Smooth muscle cell (in vitro differentiated cells): Measurements from ENCODE around the gene IL17RE. TPM values are rescaled to one million over a fixed set of nuclear protein-coding genes. Genes with fewer than 3 reads are reported as not detected.
A peak's percentile ranks its signal among the peaks of the same experiment; 100 is the strongest.

Source experiments
- DNase-seq: peaks from one replicate; lab custom pipeline; 2025; ENCODE audit not compliant: unreplicated experiment; lab: John Stamatoyannopoulos, UW
- H2AFZ ChIP-seq: fragments of 200-600 bp; sonication (generic); 2 replicates; pipeline ENCODE4 v1.6.0; 2016; ENCODE audit warnings: antibody characterized with exemption, low read depth, mild to moderate bottlenecking
- H3F3A ChIP-seq: fragments of 200-600 bp; sonication (generic); 2 replicates; pipeline ENCODE4 v1.6.0; 2017; ENCODE audit warnings: antibody characterized with exemption, low read depth
- H3K27ac ChIP-seq: fragments of 200-600 bp; sonication (generic); 2 replicates; pipeline ENCODE4 v1.5.1; 2016; ENCODE audit warnings: low read depth, mild to moderate bottlenecking
- H3K27me3 ChIP-seq: fragments of 200-600 bp; sonication (generic); 2 replicates; pipeline ENCODE4 v1.6.1; 2016; ENCODE audit warnings: low read depth, mild to moderate bottlenecking
- H3K36me3 ChIP-seq: fragments of 200-600 bp; sonication (generic); 2 replicates; pipeline ENCODE4 v1.5.1; 2016; ENCODE audit warnings: low read depth
- H3K4me1 ChIP-seq: fragments of 200-600 bp; sonication (generic); 2 replicates; pipeline ENCODE4 v1.5.1; 2016; ENCODE audit warnings: low read depth
- H3K4me2 ChIP-seq: fragments of 200-600 bp; sonication (generic); 2 replicates; pipeline ENCODE4 v1.6.0; 2016; ENCODE audit warnings: mild to moderate bottlenecking
- H3K4me3 ChIP-seq: fragments of 200-600 bp; sonication (generic); 2 replicates; pipeline ENCODE4 v1.5.1; 2016; ENCODE audit warnings: mild to moderate bottlenecking
- H3K79me2 ChIP-seq: fragments of 200-600 bp; sonication (generic); 2 replicates; pipeline ENCODE4 v1.6.0; 2016; ENCODE audit warnings: low read depth, mild to moderate bottlenecking
- H3K9ac ChIP-seq: fragments of 200-600 bp; sonication (generic); 2 replicates; pipeline ENCODE4 v1.6.0; 2016; ENCODE audit warnings: low read depth
- H3K9me3 ChIP-seq: fragments of 200-600 bp; sonication (generic); replicated peaks from 2 replicates; pipeline ENCODE4 v1.5.1; 2016; ENCODE audit warnings: low read depth
- H4K20me1 ChIP-seq: fragments of 200-600 bp; sonication (generic); 2 replicates; pipeline ENCODE4 v1.6.0; 2016; ENCODE audit warnings: low read depth
- WGBS: methylation state at CpG from one replicate; pipeline ENCODE4 v1.1.7; 2016; ENCODE audit warnings: low lambda C conversion rate; 5-methylcytosine and 5-hydroxymethylcytosine counted together
- polyA plus RNA-seq: library from polyadenylated mRNA; unstranded; fragments of >200 nt; fragmentation: Nextera tagmentation; extraction: Ambion mirVana; gene quantifications from 2 replicates; pipeline ENCODE4 v1.2.1, GENCODE V29; 2016
- total RNA-seq: library from RNA; depleted of rRNA; stranded (reverse); fragments of >200 nt; gene quantifications from 2 replicates; pipeline ENCODE4 v1.2.3, GENCODE V29; 2014
- TF ChIP-seq, protein P1 (sequence below): fragments of 200-600 bp; sonication (generic); IDR thresholded peaks from 2 replicates; pipeline ENCODE4 v1.5.1; 2017; ENCODE audit warnings: borderline replicate concordance, mild to moderate bottlenecking, antibody characterized with exemption; ENCODE audit not compliant: insufficient read depth, poor library complexity, severe bottlenecking

Gene IL17RE
- total and polyA plus RNA-seq, 2 experiments from 2014 or later: 0.32 to 4.9 TPM

DNA sequence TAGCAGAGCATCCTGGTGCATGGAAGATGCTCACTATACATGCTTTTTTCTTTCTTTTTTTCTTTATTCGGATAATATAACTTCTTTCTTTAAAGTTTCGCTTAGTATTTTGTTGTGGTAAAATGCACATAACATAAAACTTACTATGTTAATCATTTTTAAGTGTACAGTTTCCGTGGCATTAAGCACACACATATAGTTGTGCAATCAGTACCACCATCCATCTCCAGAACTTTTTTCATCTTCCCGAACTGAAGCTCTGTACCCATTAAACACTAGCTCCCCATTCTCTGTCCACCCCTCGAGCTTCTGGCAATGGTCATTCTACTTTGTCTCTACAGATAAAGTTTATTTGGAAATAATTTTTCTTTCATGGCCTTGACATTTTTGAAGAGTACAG is 13.2 kb upstream of the IL17RE start:
- no peak for DNase-seq
- WGBS: 82% methylated on average over 5 of the region's 5 CpGs
- H3K27ac ChIP-seq: no peak overlapping the region
- no peak overlapping the region for H3K4me3 ChIP-seq
- peaks cover 10% of the 10 kb centered on the region for H3F3A ChIP-seq
- no peak overlapping the region for H3K4me2 ChIP-seq
- H3K9me3 ChIP-seq: no peaks in the 10 kb centered on the region
- H3K4me1 ChIP-seq: peaks cover 9% of the 10 kb centered on the region
- no peaks in the 10 kb centered on the region for H4K20me1 ChIP-seq
- TF ChIP-seq, protein P1, sequence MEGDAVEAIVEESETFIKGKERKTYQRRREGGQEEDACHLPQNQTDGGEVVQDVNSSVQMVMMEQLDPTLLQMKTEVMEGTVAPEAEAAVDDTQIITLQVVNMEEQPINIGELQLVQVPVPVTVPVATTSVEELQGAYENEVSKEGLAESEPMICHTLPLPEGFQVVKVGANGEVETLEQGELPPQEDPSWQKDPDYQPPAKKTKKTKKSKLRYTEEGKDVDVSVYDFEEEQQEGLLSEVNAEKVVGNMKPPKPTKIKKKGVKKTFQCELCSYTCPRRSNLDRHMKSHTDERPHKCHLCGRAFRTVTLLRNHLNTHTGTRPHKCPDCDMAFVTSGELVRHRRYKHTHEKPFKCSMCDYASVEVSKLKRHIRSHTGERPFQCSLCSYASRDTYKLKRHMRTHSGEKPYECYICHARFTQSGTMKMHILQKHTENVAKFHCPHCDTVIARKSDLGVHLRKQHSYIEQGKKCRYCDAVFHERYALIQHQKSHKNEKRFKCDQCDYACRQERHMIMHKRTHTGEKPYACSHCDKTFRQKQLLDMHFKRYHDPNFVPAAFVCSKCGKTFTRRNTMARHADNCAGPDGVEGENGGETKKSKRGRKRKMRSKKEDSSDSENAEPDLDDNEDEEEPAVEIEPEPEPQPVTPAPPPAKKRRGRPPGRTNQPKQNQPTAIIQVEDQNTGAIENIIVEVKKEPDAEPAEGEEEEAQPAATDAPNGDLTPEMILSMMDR: no peak
- no peaks in the 10 kb centered on the region for H3K36me3 ChIP-seq
- H3K27me3 ChIP-seq: no peaks in the 10 kb centered on the region
- H2AFZ ChIP-seq: no peak overlapping the region
- no peak overlapping the region for H3K9ac ChIP-seq
- peaks cover 19% of the 10 kb centered on the region for H3K79me2 ChIP-seq

DNA sequence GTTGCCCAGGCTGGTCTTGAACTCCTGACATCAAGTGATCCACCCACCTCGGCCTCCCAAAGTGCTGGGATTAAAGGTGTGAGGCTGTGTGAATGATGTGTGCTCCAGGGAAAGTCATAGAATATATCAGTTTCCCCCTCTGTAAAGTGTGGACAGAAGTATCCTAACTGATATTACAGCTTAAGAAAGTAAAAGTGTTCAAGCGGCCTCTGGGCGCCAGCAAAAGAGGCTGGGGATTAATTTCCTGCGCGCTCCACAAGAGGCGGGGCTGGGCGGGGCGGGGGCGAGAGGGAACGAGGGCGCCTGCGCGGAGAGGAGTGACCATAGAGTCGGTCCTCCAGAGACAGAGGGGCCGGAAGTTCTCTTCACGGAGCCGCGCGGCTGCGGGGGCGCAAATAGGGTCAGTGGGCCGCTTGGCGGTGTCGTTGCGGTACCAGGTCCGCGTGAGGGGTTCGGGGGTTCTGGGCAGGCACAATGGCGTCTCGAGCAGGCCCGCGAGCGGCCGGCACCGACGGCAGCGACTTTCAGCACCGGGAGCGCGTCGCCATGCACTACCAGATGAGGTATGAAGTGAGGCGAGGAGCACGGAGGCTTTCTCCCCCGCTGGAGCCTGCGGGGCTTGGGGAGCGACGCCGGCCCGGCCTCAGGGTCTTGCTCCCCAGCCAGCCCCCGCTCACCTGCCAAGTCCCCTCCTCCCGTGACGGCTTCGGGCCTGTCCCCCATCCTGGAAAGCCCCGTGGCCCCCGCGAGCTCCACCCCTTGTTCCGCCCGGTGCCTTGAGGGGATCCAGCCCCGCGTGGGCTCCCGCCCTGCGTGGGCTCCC is 12.2 kb upstream of the IL17RE start, which contains the start of gene JAGN1:
TSS of gene JAGN1 (plus strand) at position 362 of the 823 bp plus-strand sequence. CDS start at position 475, 113 bp downstream.
- TF ChIP-seq, protein P1: no peak
- H3F3A ChIP-seq: peaks cover 3% of the 10 kb centered on the region

DNA sequence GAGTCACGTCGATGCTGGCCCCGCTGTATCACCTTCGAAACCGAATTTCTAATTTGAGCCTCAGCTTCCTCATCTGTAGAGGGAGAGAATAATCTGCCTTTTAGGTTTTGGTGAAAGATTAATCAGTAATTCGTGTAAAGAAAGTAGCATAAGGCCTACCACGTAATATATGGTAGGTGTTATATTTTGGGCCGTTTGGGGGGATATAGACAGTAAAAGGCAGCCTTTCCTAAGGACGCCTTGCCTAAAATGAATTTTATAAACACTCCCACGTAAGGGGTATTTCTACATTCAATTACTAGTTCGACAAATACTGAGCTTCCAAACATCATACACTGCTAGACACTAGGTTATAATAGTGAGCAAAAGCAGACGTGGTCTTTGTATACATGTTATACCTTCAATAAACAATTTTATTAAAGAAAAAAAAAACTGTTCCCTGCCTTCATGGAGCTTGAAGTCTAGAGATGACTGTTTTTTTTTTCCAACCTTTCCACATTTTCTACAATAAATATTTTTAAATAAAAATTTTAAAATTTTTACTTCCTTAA is 11.5 kb upstream of the IL17RE start:
- peak overlapping the region; percentile 90 for H3K4me3 ChIP-seq
- H3K36me3 ChIP-seq: no peaks in the 10 kb centered on the region
- H3K27ac ChIP-seq: peak overlapping the region; percentile 82
- H3K4me1 ChIP-seq: peaks cover 9% of the 10 kb centered on the region
- H2AFZ ChIP-seq: peak overlapping the region; percentile 93
- H3K79me2 ChIP-seq: peaks cover 22% of the 10 kb centered on the region
- no peak for DNase-seq
- TF ChIP-seq, protein P1: no peak
- H3K9ac ChIP-seq: peak overlapping the region; percentile 98
- no peaks in the 10 kb centered on the region for H3K27me3 ChIP-seq
- 12% methylated on average over 12 of the region's 12 CpGs for whole genome bisulfite sequencing
- no peaks in the 10 kb centered on the region for H3K9me3 ChIP-seq
- peak overlapping the region; percentile 99 for H3K4me2 ChIP-seq
- no peaks in the 10 kb centered on the region for H4K20me1 ChIP-seq
- H3F3A ChIP-seq: no peaks in the 10 kb centered on the region

More for the DNA sequence above, 12.2 kb upstream of the IL17RE start, which contains the start of gene JAGN1:
- Histone ChIP-seq H3K27ac (peak within 1 kb of the TSS; percentile 82), H2AFZ (peak within 1 kb of the TSS; percentile 93), H3K79me2 (peaks cover 19% of the 10 kb centered on the region), H3K27me3 (no peaks in the 10 kb centered on the region), H3K4me1 (peaks cover 9% of the 10 kb centered on the region), H3K4me3 (peak within 1 kb of the TSS; percentile 90), H4K20me1 (no peaks in the 10 kb centered on the region), H3K9ac (peak within 1 kb of the TSS; percentile 98), H3K9me3 (no peaks in the 10 kb centered on the region), H3K36me3 (no peaks in the 10 kb centered on the region), H3K4me2 (peak within 1 kb of the TSS; percentile 99)
- DNase-seq: peak; percentile 85
- 3% methylated on average over 40 of the region's 62 CpGs for whole genome bisulfite sequencing
